ENCODE results near the gene ZNF749.

DNA sequence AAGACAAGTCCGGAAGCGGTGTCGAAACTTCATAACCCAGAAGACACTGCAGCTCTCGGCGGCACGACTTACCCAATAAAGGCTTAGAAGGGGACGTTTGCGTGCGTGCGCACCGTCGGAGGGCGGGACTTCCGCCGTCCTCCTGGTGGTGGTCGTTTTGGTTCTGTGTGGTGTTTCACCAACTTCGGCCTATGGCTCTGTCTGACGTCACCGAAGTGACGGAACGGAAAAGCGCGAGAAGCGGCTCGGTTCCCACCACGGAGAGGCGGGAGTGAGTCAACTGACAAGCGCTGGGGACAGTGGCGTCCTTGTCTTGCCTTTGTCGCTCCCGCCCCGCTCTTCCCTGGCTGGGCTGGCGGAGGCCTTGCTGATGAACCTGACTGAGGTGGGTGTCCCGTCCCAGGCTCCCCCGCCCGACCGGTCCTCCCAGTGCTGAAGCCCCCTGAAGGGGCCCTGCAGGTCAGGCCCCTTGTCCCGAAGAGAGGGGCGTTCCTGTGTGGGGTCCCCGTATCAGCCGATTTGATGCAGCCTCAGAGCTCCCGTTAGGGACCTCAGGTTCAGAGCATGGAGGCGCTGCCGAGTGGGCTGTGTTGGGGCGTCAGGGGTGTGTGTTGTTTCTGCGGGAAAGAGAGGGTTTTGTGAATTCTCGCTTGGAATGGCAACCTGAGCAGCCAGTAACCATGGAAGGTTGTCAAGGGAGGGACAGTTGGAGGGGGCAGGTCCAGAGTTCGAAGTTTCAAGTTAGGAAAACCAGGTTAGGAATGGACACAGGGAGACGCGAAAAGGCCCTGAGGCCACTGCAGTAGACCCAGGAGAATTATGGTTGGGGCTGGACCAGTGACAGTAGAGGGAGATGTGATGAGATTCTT lies 45.2 kb upstream of the ZNF749 start, which contains the start of gene ZNF548:
- TF ChIP-seq SIN3A (IDR thresholded peaks at IDR 0.05; ENCODE audit: borderline replicate concordance, insufficient read depth, low read length) (no peak; the same call in 1 of the 2 replicates), TAF1 (IDR thresholded peaks at IDR 0.05; ENCODE audit: borderline replicate concordance, insufficient read depth, low read length) (peak; percentile 56; the same call in 1 of the 2 replicates), POLR2AphosphoS5 (IDR thresholded peaks at IDR 0.05; ENCODE audit: low read depth, low read length) (peak; percentile 45; the same call in 1 of the 2 replicates)
- TF ChIP-seq, protein P1, sequence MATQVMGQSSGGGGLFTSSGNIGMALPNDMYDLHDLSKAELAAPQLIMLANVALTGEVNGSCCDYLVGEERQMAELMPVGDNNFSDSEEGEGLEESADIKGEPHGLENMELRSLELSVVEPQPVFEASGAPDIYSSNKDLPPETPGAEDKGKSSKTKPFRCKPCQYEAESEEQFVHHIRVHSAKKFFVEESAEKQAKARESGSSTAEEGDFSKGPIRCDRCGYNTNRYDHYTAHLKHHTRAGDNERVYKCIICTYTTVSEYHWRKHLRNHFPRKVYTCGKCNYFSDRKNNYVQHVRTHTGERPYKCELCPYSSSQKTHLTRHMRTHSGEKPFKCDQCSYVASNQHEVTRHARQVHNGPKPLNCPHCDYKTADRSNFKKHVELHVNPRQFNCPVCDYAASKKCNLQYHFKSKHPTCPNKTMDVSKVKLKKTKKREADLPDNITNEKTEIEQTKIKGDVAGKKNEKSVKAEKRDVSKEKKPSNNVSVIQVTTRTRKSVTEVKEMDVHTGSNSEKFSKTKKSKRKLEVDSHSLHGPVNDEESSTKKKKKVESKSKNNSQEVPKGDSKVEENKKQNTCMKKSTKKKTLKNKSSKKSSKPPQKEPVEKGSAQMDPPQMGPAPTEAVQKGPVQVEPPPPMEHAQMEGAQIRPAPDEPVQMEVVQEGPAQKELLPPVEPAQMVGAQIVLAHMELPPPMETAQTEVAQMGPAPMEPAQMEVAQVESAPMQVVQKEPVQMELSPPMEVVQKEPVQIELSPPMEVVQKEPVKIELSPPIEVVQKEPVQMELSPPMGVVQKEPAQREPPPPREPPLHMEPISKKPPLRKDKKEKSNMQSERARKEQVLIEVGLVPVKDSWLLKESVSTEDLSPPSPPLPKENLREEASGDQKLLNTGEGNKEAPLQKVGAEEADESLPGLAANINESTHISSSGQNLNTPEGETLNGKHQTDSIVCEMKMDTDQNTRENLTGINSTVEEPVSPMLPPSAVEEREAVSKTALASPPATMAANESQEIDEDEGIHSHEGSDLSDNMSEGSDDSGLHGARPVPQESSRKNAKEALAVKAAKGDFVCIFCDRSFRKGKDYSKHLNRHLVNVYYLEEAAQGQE (IDR thresholded peaks at IDR 0.05; ENCODE audit: insufficient read depth in 1 of 2, low read depth in 2 of 2, low read length in 2 of 2), result no peak
